GM12878 (cell line): ENCODE data around the gene CCNDBP1. TPM values are rescaled to one million over a fixed set of nuclear protein-coding genes. Genes with fewer than 3 reads are reported as not detected.

ENCODE experiments used
- IKZF1 ChIP-seq: fragments of 450-650 bp; conservative IDR thresholded peaks from 2 replicates; pipeline ENCODE4 v1.6.1; 2017; ENCODE audit warnings: antibody characterized with exemption, mild to moderate bottlenecking
- PAX8 ChIP-seq: fragments of 450-650 bp; IDR thresholded peaks from 2 replicates; pipeline ENCODE4 v1.6.1; 2017; ENCODE audit warnings: mild to moderate bottlenecking, moderate library complexity
- RUNX3 ChIP-seq: IDR thresholded peaks from 2 replicates; pipeline ENCODE4 v1.6.1; 2012; ENCODE audit warnings: low read length, inconsistent platforms
- SMARCA5 ChIP-seq: fragments of 450-650 bp; IDR thresholded peaks from 2 replicates; pipeline ENCODE4 v1.6.1; 2017; ENCODE audit warnings: mild to moderate bottlenecking
- SREBF1 ChIP-seq: IDR thresholded peaks from 2 replicates; pipeline ENCODE4 v1.6.1; 2012; ENCODE audit warnings: mild to moderate bottlenecking, low read length
- SUZ12 ChIP-seq: fragments of 200-600 bp; sonication (generic); IDR thresholded peaks from one replicate; pipeline ENCODE4 v1.6.1; 2018; ENCODE audit warnings: antibody characterized with exemption, mild to moderate bottlenecking; ENCODE audit not compliant: unreplicated experiment
- TARDBP ChIP-seq: IDR thresholded peaks from 2 replicates; pipeline ENCODE4 v1.6.1; 2016; ENCODE audit warnings: borderline replicate concordance
- ZNF592 ChIP-seq: fragments of 450-650 bp; IDR thresholded peaks from 2 replicates; pipeline ENCODE4 v1.6.1; 2017; ENCODE audit warnings: mild to moderate bottlenecking, moderate library complexity
- polyA plus RNA-seq, 11 experiments: library from polyadenylated mRNA; depleted of rRNA in 4 of 11; unstranded in 6 of 11; stranded (reverse) in 5 of 11; fragments of >200 nt; fragmentation: Nextera tagmentation in 4 of 11; fragmentation: Illumina TruSeq in 1 of 11; extraction: Ambion mirVana in 4 of 11; extraction: Trizol in 1 of 11; gene quantifications; 1 replicate in 1 of 11; 2 replicates in 10 of 11; pipeline versions ENCODE4 v1.2.1 to v1.2.3, GENCODE V29; 2011 to 2016; ENCODE audit warnings: inconsistent platforms in 2 of 11, missing spikeins in 2 of 11, low read depth in 1 of 11
- total RNA-seq, 4 experiments: library from RNA; depleted of rRNA in 3 of 4; stranded (reverse); fragments of >200 nt in 3 of 4; fragmentation: Illumina TruSeq in 1 of 4; extraction: Trizol in 1 of 4; gene quantifications; 2 replicates each; pipeline versions ENCODE4 v1.2.1 to v1.2.3, GENCODE V29; 2013 to 2021
- TF ChIP-seq, protein P1 (sequence below): fragments of 150-350 bp; IDR thresholded peaks from 2 replicates; pipeline ENCODE4 v1.6.1; 2016; ENCODE audit warnings: low read depth, low read length

CCNDBP1 gene
- total and polyA plus RNA-seq, 10 of the 15 experiments (the other 5 are each of a cell fraction or from before 2014, with no cell fraction given), result 30.1 to 86.7 (median 42.2) TPM

DNA sequence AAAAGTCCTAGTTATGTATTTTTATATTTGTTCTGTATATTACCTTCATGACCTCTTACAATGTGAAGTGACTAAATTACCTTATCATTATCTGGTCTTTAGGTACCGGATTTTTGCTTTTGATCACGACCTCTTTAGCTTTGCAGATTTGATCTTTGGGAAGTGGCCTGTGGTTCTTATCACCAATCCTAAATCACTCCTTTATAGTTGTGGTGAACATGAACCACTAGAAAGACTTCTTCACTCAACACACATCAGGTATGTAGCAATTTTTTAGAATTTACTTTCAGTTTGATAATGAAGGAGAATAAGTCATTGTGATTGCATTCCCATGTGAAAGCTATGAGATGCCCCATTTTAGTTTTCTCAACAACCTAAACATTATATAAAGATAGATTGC is 33.5 kb upstream of the CCNDBP1 start (continued):
- TF ChIP-seq, protein P1, sequence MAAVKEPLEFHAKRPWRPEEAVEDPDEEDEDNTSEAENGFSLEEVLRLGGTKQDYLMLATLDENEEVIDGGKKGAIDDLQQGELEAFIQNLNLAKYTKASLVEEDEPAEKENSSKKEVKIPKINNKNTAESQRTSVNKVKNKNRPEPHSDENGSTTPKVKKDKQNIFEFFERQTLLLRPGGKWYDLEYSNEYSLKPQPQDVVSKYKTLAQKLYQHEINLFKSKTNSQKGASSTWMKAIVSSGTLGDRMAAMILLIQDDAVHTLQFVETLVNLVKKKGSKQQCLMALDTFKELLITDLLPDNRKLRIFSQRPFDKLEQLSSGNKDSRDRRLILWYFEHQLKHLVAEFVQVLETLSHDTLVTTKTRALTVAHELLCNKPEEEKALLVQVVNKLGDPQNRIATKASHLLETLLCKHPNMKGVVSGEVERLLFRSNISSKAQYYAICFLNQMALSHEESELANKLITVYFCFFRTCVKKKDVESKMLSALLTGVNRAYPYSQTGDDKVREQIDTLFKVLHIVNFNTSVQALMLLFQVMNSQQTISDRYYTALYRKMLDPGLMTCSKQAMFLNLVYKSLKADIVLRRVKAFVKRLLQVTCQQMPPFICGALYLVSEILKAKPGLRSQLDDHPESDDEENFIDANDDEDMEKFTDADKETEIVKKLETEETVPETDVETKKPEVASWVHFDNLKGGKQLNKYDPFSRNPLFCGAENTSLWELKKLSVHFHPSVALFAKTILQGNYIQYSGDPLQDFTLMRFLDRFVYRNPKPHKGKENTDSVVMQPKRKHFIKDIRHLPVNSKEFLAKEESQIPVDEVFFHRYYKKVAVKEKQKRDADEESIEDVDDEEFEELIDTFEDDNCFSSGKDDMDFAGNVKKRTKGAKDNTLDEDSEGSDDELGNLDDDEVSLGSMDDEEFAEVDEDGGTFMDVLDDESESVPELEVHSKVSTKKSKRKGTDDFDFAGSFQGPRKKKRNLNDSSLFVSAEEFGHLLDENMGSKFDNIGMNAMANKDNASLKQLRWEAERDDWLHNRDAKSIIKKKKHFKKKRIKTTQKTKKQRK, result no peak
- TF ChIP-seq PAX8 (no peak), RUNX3 (no peak), SUZ12 (no peak), SMARCA5 (no peak), ZNF592 (no peak), TARDBP (no peak), SREBF1 (no peak), IKZF1 (no peak)
